Measurements from ENCODE around the gene ZBTB42. TPM values are rescaled to one million over a fixed set of nuclear protein-coding genes. Genes with fewer than 3 reads are reported as not detected.
A peak's percentile ranks its signal among the peaks of the same experiment; 100 is the strongest.

The ZBTB42 gene
- total and polyA plus RNA-seq, 2 of the 13 experiments (the other 11 are each of a cell fraction or from before 2014, with no cell fraction given) = 2.8 to 4.2 TPM

DNA sequence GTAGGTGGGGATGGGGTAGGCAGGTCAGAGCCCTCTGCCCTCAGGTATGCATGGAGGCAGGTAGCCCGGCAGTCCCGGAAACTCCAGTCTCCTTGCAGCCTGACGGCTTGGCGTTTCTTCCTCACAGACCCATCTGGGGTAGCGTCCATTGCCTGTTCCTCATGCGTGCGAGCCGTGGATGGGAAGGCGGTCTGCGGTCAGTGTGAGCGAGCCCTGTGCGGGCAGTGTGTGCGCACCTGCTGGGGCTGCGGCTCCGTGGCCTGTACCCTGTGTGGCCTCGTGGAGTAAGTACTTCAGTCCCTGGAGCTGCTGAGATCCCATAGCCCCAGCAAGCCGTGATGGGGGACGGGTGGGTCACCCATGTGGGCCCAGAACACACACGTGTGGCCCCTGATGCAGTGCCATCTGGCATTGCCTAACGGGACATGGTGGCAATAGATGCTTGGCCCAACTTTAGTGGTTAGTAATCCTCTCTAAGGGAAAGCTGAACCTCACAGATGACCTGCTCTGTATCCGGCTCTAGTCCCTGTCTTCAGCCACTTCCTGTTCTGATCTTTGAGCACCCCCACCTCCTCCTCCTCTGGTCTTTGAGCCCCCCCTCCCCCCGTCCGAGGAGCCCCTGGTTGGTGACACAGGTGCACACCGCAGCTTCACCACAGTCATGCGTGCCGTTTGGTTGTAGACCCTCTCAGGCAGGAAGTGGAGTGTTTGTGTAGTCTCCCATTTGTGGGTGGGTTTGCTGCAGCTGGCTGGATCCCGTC lies 44.2 kb upstream of the ZBTB42 start (continued):
- TF ChIP-seq, protein P1, sequence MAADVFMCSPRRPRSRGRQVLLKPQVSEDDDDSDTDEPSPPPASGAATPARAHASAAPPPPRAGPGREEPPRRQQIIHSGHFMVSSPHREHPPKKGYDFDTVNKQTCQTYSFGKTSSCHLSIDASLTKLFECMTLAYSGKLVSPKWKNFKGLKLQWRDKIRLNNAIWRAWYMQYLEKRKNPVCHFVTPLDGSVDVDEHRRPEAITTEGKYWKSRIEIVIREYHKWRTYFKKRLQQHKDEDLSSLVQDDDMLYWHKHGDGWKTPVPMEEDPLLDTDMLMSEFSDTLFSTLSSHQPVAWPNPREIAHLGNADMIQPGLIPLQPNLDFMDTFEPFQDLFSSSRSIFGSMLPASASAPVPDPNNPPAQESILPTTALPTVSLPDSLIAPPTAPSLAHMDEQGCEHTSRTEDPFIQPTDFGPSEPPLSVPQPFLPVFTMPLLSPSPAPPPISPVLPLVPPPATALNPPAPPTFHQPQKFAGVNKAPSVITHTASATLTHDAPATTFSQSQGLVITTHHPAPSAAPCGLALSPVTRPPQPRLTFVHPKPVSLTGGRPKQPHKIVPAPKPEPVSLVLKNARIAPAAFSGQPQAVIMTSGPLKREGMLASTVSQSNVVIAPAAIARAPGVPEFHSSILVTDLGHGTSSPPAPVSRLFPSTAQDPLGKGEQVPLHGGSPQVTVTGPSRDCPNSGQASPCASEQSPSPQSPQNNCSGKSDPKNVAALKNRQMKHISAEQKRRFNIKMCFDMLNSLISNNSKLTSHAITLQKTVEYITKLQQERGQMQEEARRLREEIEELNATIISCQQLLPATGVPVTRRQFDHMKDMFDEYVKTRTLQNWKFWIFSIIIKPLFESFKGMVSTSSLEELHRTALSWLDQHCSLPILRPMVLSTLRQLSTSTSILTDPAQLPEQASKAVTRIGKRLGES (CRISPR knock-in tag; IDR thresholded peaks at IDR 0.05; ENCODE audit: borderline replicate concordance) = no peak
- TF ChIP-seq SATB2 (CRISPR knock-in tag; IDR thresholded peaks at IDR 0.05) (no peak), NFATC3 (CRISPR knock-in tag; IDR thresholded peaks at IDR 0.05) (no peak), MIER3 (CRISPR knock-in tag; IDR thresholded peaks at IDR 0.05; ENCODE audit: borderline replicate concordance) (no peak), ZFP82 (CRISPR knock-in tag; IDR thresholded peaks at IDR 0.05; ENCODE audit: borderline replicate concordance) (no peak), ZNF451 (CRISPR knock-in tag; IDR thresholded peaks at IDR 0.05) (no peak), EHMT2 (IDR thresholded peaks at IDR 0.05; ENCODE audit: borderline replicate concordance, low read depth, low read length) (no peak), ZNF333 (CRISPR knock-in tag; IDR thresholded peaks at IDR 0.05; ENCODE audit: borderline replicate concordance) (no peak), TGIF2 (CRISPR knock-in tag; IDR thresholded peaks at IDR 0.05) (no peak), AGO2 (optimal IDR thresholded peaks at IDR 0.05; ENCODE audit: low read depth, low read length) (peak; percentile 97), RCOR2 (CRISPR knock-in tag; IDR thresholded peaks at IDR 0.05) (no peak), U2AF1 (optimal IDR thresholded peaks at IDR 0.05; ENCODE audit: low read depth, low read length) (no peak), ZNF180 (CRISPR knock-in tag; IDR thresholded peaks at IDR 0.05; ENCODE audit: borderline replicate concordance, low read depth) (no peak), NR2F1 (CRISPR knock-in tag; IDR thresholded peaks at IDR 0.05) (no peak), MED8 (CRISPR knock-in tag; IDR thresholded peaks at IDR 0.05; ENCODE audit: insufficient replicate concordance) (no peak), MXD3 (CRISPR knock-in tag; IDR thresholded peaks at IDR 0.05) (no peak), ZNF446 (CRISPR knock-in tag; IDR thresholded peaks at IDR 0.05) (no peak), MAFK (conservative IDR thresholded peaks at IDR 0.05 in 1 of 2, IDR thresholded peaks at IDR 0.05 in 1 of 2; ENCODE audit: low read length in 2 of 2) (no peak), NFIC (IDR thresholded peaks at IDR 0.05; ENCODE audit: low read length) (no peak), DNMT1 (CRISPR knock-in tag; IDR thresholded peaks at IDR 0.05) (0 out of 2 replicates have a peak, but pooled peaks have one; percentile 20), MTA3 (CRISPR knock-in tag; IDR thresholded peaks at IDR 0.05) (no peak), RBFOX2 (IDR thresholded peaks at IDR 0.05; ENCODE audit: low read depth, low read length) (peak; percentile 79), FUBP1 (CRISPR knock-in tag; IDR thresholded peaks at IDR 0.05; ENCODE audit: borderline replicate concordance) (no peak), ZNF619 (CRISPR knock-in tag; IDR thresholded peaks at IDR 0.05) (no peak), SAFB2 (CRISPR knock-in tag; IDR thresholded peaks at IDR 0.05; ENCODE audit: borderline replicate concordance, low read depth) (0 out of 2 replicates have a peak, but pooled peaks have one; percentile 28), SIN3A (IDR thresholded peaks at IDR 0.05; ENCODE audit: borderline replicate concordance, low read depth, low read length) (0 out of 2 replicates have a peak, but pooled peaks have one; percentile 28), ARNT (IDR thresholded peaks at IDR 0.05) (no peak)

All from HepG2 (cell line).